GM12892 (cell line): ENCODE data around the gene ZNF487.

Experiments used
- POLR2A ChIP-seq: IDR thresholded peaks from 2 replicates; pipeline ENCODE4 v1.6.1; 2011; ENCODE audit warnings: low read depth, low read length, control low read depth
- TAF1 ChIP-seq: IDR thresholded peaks from 2 replicates; pipeline ENCODE4 v1.6.1; 2011; ENCODE audit warnings: low read depth, mild to moderate bottlenecking, control low read depth, low read length, borderline replicate concordance

- TF ChIP-seq TAF1, result no peak
- TF ChIP-seq POLR2A, result no peak
These were observed 34.7 kb upstream of the ZNF487 start for GRCh38 chr10:43402176-43402575.
